ENCODE results near the gene TRIM37. TPM values are rescaled to one million over a fixed set of nuclear protein-coding genes. Genes with fewer than 3 reads are reported as not detected.

The TRIM37 gene
- total RNA-seq, 1 experiment from 2014 or later, result 37.7 TPM

DNA sequence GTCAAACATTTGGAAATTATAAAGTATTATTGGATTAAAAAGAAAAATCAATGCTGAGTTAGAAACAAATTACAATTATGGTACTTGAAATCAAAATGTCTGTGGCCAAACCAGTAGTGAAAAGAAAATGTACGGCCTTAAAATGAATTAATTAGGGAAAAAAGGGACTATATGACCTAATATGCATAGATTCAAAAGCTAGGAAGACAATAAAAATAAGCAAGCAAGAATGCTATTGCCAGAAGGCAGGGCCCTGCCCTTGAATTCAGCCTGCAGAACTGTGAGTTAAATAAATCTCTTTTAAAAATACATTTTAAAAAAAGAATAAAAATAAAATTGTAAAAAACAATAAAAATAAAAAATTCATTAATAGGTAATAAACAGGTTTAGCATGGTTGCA lies 88.7 kb downstream of the TRIM37 start:
- H3K4me1 ChIP-seq, result no peaks in the 10 kb centered on the region
- Mint-ChIP-seq H3K4me1 (ENCODE audit: low read depth, unreplicated experiment) (no peaks in the 10 kb centered on the region), H3K9me3 (ENCODE audit: unreplicated experiment) (no peaks in the 10 kb centered on the region), H3K36me3 (ENCODE audit: insufficient read depth, unreplicated experiment) (peaks cover 56% of the 10 kb centered on the region), H3K27me3 (ENCODE audit: insufficient read depth, unreplicated experiment) (no peaks in the 10 kb centered on the region), H3K4me3 (ENCODE audit: unreplicated experiment) (no peak overlapping the region), H3K27ac (ENCODE audit: unreplicated experiment) (no peak overlapping the region)
- no peak overlapping the region for H3K4me3 ChIP-seq (ENCODE audit: low read depth, low read length)
- no peak for DNase-seq
- TF ChIP-seq, protein P1, sequence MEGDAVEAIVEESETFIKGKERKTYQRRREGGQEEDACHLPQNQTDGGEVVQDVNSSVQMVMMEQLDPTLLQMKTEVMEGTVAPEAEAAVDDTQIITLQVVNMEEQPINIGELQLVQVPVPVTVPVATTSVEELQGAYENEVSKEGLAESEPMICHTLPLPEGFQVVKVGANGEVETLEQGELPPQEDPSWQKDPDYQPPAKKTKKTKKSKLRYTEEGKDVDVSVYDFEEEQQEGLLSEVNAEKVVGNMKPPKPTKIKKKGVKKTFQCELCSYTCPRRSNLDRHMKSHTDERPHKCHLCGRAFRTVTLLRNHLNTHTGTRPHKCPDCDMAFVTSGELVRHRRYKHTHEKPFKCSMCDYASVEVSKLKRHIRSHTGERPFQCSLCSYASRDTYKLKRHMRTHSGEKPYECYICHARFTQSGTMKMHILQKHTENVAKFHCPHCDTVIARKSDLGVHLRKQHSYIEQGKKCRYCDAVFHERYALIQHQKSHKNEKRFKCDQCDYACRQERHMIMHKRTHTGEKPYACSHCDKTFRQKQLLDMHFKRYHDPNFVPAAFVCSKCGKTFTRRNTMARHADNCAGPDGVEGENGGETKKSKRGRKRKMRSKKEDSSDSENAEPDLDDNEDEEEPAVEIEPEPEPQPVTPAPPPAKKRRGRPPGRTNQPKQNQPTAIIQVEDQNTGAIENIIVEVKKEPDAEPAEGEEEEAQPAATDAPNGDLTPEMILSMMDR (IDR thresholded peaks at IDR 0.05; ENCODE audit: insufficient read depth in 1 of 2, low read depth in 1 of 2, low read length in 1 of 2, severe bottlenecking in 1 of 2, unreplicated experiment in 1 of 2), result no peak
- ChIA-PET CTCF (no interaction called here), POLR2A (no interaction called here)
- no peaks in the 10 kb centered on the region for H3K36me3 ChIP-seq (ENCODE audit: control insufficient read depth, insufficient read depth, low read length)
- H3K9me3 ChIP-seq, result no peaks in the 10 kb centered on the region
- intact Hi-C loops (cut with micrococcal nuclease; ENCODE audit: unreplicated experiment), result no loop called here
- BruUV-seq (replicated peaks), result no TSS peak
- no peaks in the 10 kb centered on the region for H3K27me3 ChIP-seq (replicated peaks; ENCODE audit: control insufficient read depth, insufficient read depth, low read length)

DNA sequence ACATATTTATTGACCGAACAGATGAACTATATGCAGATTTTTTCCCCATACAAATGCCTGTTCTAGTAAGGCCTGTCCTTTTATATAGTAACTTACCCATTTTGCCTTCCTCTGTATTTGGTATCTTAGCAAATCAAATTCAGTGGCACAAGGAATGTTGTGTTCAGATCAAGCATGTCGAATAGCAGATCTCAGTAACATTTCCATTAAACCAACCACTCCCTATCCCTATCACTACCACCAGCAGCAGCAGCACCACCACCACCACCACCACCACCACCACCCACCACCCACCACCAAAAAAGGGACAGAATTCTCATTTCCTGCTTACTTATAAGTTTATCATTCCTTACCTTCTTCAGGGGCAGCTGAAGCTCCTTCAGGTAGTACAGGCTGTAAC lies 94.7 kb downstream of the TRIM37 start:
- H3K27ac Mint-ChIP-seq (ENCODE audit: unreplicated experiment), result no peak overlapping the region
- CTCF ChIA-PET, result no interaction called here
- TF ChIP-seq, protein P1 (IDR thresholded peaks at IDR 0.05; ENCODE audit: insufficient read depth in 1 of 2, low read depth in 1 of 2, low read length in 1 of 2, severe bottlenecking in 1 of 2, unreplicated experiment in 1 of 2), result no peak

DNA sequence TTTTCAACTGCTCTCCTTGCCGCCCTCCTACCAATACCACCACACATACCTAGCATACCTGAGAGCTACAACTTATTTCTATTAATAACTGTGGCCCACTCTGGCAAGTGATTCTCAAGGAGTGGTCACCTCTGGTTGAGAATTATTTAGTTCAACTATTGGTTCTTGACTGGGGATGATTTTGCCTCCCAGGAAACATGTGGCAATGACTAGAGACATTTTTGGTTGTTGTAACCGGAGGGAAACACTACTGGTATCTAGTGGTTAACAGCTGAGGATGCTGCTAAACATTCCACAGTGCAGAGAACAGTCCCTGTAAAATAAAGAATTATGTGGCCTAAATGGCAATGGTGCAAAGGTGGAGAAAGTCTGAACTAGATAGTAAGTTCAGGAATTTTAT lies 96.7 kb downstream of the TRIM37 start:
- no peak overlapping the region for H3K27ac Mint-ChIP-seq (ENCODE audit: unreplicated experiment)
- no peak overlapping the region for H3K4me3 Mint-ChIP-seq (ENCODE audit: unreplicated experiment)
- no peaks in the 10 kb centered on the region for H3K4me1 Mint-ChIP-seq (ENCODE audit: low read depth, unreplicated experiment)
- H3K4me1 ChIP-seq, result no peaks in the 10 kb centered on the region
- no peaks in the 10 kb centered on the region for H3K27me3 Mint-ChIP-seq (ENCODE audit: insufficient read depth, unreplicated experiment)
- intact Hi-C loops (cut with micrococcal nuclease; ENCODE audit: unreplicated experiment), result no loop called here
- TF ChIP-seq, protein P1 (IDR thresholded peaks at IDR 0.05; ENCODE audit: insufficient read depth in 1 of 2, low read depth in 1 of 2, low read length in 1 of 2, severe bottlenecking in 1 of 2, unreplicated experiment in 1 of 2), result no peak
- H3K36me3 ChIP-seq (ENCODE audit: control insufficient read depth, insufficient read depth, low read length), result no peaks in the 10 kb centered on the region
- DNase-seq, result no peak
- ChIA-PET POLR2A (no interaction called here), CTCF (no interaction called here)
- no peaks in the 10 kb centered on the region for H3K27me3 ChIP-seq (replicated peaks; ENCODE audit: control insufficient read depth, insufficient read depth, low read length)
- H3K9me3 Mint-ChIP-seq (ENCODE audit: unreplicated experiment), result no peaks in the 10 kb centered on the region
- H3K9me3 ChIP-seq, result no peaks in the 10 kb centered on the region
- BruUV-seq (replicated peaks), result no TSS peak
- H3K4me3 ChIP-seq (ENCODE audit: low read depth, low read length), result no peak overlapping the region
- peaks cover 33% of the 10 kb centered on the region for H3K36me3 Mint-ChIP-seq (ENCODE audit: insufficient read depth, unreplicated experiment)

More for the DNA sequence above, 94.7 kb downstream of the TRIM37 start:
- Mint-ChIP-seq H3K4me3 (ENCODE audit: unreplicated experiment) (no peak overlapping the region), H3K36me3 (ENCODE audit: insufficient read depth, unreplicated experiment) (peaks cover 45% of the 10 kb centered on the region), H3K9me3 (ENCODE audit: unreplicated experiment) (no peaks in the 10 kb centered on the region), H3K4me1 (ENCODE audit: low read depth, unreplicated experiment) (no peaks in the 10 kb centered on the region), H3K27me3 (ENCODE audit: insufficient read depth, unreplicated experiment) (no peaks in the 10 kb centered on the region)
- POLR2A ChIA-PET, result no interaction called here
- intact Hi-C loops (cut with micrococcal nuclease; ENCODE audit: unreplicated experiment), result no loop called here
- no peaks in the 10 kb centered on the region for H3K4me1 ChIP-seq
- no peaks in the 10 kb centered on the region for H3K36me3 ChIP-seq (ENCODE audit: control insufficient read depth, insufficient read depth, low read length)
- no peaks in the 10 kb centered on the region for H3K9me3 ChIP-seq
- BruUV-seq (replicated peaks), result no TSS peak
- no peaks in the 10 kb centered on the region for H3K27me3 ChIP-seq (replicated peaks; ENCODE audit: control insufficient read depth, insufficient read depth, low read length)
- DNase-seq, result no peak
- no peak overlapping the region for H3K4me3 ChIP-seq (ENCODE audit: low read depth, low read length)

Measured in Caco-2 (cell line).